ENCODE data around the gene TSSK6.
A peak's percentile ranks its signal among the peaks of the same experiment; 100 is the strongest.

The TSSK6 gene

GRCh38 chr19:19529783-19530422 is 14.6 kb upstream of the TSSK6 start:
- no peak for DNase-seq

GRCh38 chr19:19528721-19529490 is 13.6 kb upstream of the TSSK6 start, which contains the start of gene YJEFN3:
YJEFN3 (plus strand) TSS chr19:19528911; CDS start chr19:19528933, 22 bp downstream.
- DNase-seq, result no peak

- no peak for DNase-seq
Observed at GRCh38 chr19:19527674-19528625, 12.6 kb upstream of the TSSK6 start.

- DNase-seq, result no peak
Observed at GRCh38 chr19:19527371-19527656, 12.0 kb upstream of the TSSK6 start.

- no peak for DNase-seq
Observed at GRCh38 chr19:19526581-19527370, 11.4 kb upstream of the TSSK6 start.

GRCh38 chr19:19525611-19526380 is 10.4 kb upstream of the TSSK6 start:
- DNase-seq, result no peak

- DNase-seq, result no peak
Observed at GRCh38 chr19:19524053-19524452, 8.7 kb upstream of the TSSK6 start.

- no peak for DNase-seq
Observed at GRCh38 chr19:19523177-19523576, 7.8 kb upstream of the TSSK6 start.

- no peak for DNase-seq
Observed at GRCh38 chr19:19520989-19521388, 5.6 kb upstream of the TSSK6 start.

- DNase-seq, result no peak
Observed at GRCh38 chr19:19517235-19517619, 1.9 kb upstream of the TSSK6 start.

- peak; percentile 94 for DNase-seq
Observed at GRCh38 chr19:19515642-19516519, 533 bp upstream of the TSSK6 start, which contains the start of gene NDUFA13. NDUFA13 (plus strand) TSS chr19:19516225; CDS start chr19:19516239, 14 bp downstream.

GRCh38 chr19:19514215-19514657 is 1.1 kb downstream of the TSSK6 start:
- DNase-seq, result no peak

GRCh38 chr19:19513682-19514081 is 1.7 kb downstream of the TSSK6 start:
- no peak for DNase-seq

GRCh38 chr19:19510432-19510831 is 4.9 kb downstream of the TSSK6 start:
- DNase-seq, result no peak

GRCh38 chr19:19508217-19508616 is 7.1 kb downstream of the TSSK6 start:
- DNase-seq, result no peak

GRCh38 chr19:19507354-19507753 is 8.0 kb downstream of the TSSK6 start:
- no peak for DNase-seq

GRCh38 chr19:19506592-19506991 is 8.8 kb downstream of the TSSK6 start:
- DNase-seq, result no peak

GRCh38 chr19:19505669-19506326 is 9.6 kb downstream of the TSSK6 start:
- no peak for DNase-seq

- no peak for DNase-seq
Observed at GRCh38 chr19:19504754-19505668, 10.3 kb downstream of the TSSK6 start.

Measured in RPMI8226 (cell line).